ENCODE measurements around the gene TMEM191C. TPM values are rescaled to one million over a fixed set of nuclear protein-coding genes. Genes with fewer than 3 reads are reported as not detected.
"Not testable (repeated sequence)": the region's sequence is repeated elsewhere in the genome, so short reads cannot be mapped to it uniquely, and the experiment has no call there.

Gene TMEM191C
- total and polyA plus RNA-seq, 2 donors, result 0.80 to 0.85 TPM

- H3K4me1 ChIP-seq (ENCODE audit: insufficient read depth); H3K4me3 ChIP-seq (ENCODE audit: low read depth, low read length); H3K36me3 ChIP-seq (ENCODE audit: insufficient read depth); DNase-seq (ENCODE audit: extremely low spot score); H3K27ac ChIP-seq (ENCODE audit: low read depth): not testable (repeated sequence)
- WGBS, result 96% methylated on average over 9 of the region's 14 CpGs
Measured at GRCh38 chr22:21484039-21484438, 16.9 kb downstream of the TMEM191C start.

- WGBS, result 92% methylated on average over 7 of the region's 17 CpGs
- DNase-seq (ENCODE audit: extremely low spot score), result not testable (repeated sequence)
Measured at GRCh38 chr22:21487723-21488122, 20.5 kb downstream of the TMEM191C start.

GRCh38 chr22:21489149-21489680, 22.0 kb downstream of the TMEM191C start:
- 67% methylated on average over 2 of the region's 11 CpGs for WGBS
- H3K36me3 ChIP-seq (ENCODE audit: insufficient read depth); H3K4me1 ChIP-seq (ENCODE audit: insufficient read depth); H3K4me3 ChIP-seq (ENCODE audit: low read depth, low read length); DNase-seq (ENCODE audit: extremely low spot score); H3K27ac ChIP-seq (ENCODE audit: low read depth): not testable (repeated sequence)

More at GRCh38 chr22:21487723-21488122, 20.5 kb downstream of the TMEM191C start:
- H3K4me3 ChIP-seq (ENCODE audit: low read depth, low read length); H3K36me3 ChIP-seq (ENCODE audit: insufficient read depth); H3K27ac ChIP-seq (ENCODE audit: low read depth); H3K4me1 ChIP-seq (ENCODE audit: insufficient read depth): not testable (repeated sequence)

GRCh38 chr22:21490556-21490955, 23.4 kb downstream of the TMEM191C start:
- H3K36me3 ChIP-seq (ENCODE audit: insufficient read depth); DNase-seq (ENCODE audit: extremely low spot score); H3K27ac ChIP-seq (ENCODE audit: low read depth); H3K4me3 ChIP-seq (ENCODE audit: low read depth, low read length); H3K4me1 ChIP-seq (ENCODE audit: insufficient read depth): not testable (repeated sequence)
- WGBS, result 97% methylated on average over 4 of the region's 6 CpGs

GRCh38 chr22:21492271-21492670, 25.1 kb downstream of the TMEM191C start:
- not testable (repeated sequence) for H3K36me3 ChIP-seq (ENCODE audit: insufficient read depth)

GRCh38 chr22:21493789-21494782, 26.9 kb downstream of the TMEM191C start:
- WGBS, result no CpG with 5 or more reads among the region's 23 CpGs

More at GRCh38 chr22:21492271-21492670, 25.1 kb downstream of the TMEM191C start:
- not testable (repeated sequence) for DNase-seq (ENCODE audit: extremely low spot score); H3K4me3 ChIP-seq (ENCODE audit: low read depth, low read length); H3K27ac ChIP-seq (ENCODE audit: low read depth); H3K4me1 ChIP-seq (ENCODE audit: insufficient read depth)
- WGBS, result no CpG with 5 or more reads among the region's 8 CpGs

GRCh38 chr22:21497984-21498383, 30.8 kb downstream of the TMEM191C start:
- not testable (repeated sequence) for H3K4me1 ChIP-seq (ENCODE audit: insufficient read depth); H3K4me3 ChIP-seq (ENCODE audit: low read depth, low read length); H3K36me3 ChIP-seq (ENCODE audit: insufficient read depth); DNase-seq (ENCODE audit: extremely low spot score); H3K27ac ChIP-seq (ENCODE audit: low read depth)
- no CpG with 5 or more reads among the region's 4 CpGs for WGBS

More at GRCh38 chr22:21493789-21494782, 26.9 kb downstream of the TMEM191C start:
- DNase-seq (ENCODE audit: extremely low spot score); H3K36me3 ChIP-seq (ENCODE audit: insufficient read depth); H3K27ac ChIP-seq (ENCODE audit: low read depth); H3K4me3 ChIP-seq (ENCODE audit: low read depth, low read length); H3K4me1 ChIP-seq (ENCODE audit: insufficient read depth): not testable (repeated sequence)

- H3K4me1 ChIP-seq (ENCODE audit: insufficient read depth); DNase-seq (ENCODE audit: extremely low spot score); H3K27ac ChIP-seq (ENCODE audit: low read depth); H3K4me3 ChIP-seq (ENCODE audit: low read depth, low read length); H3K36me3 ChIP-seq (ENCODE audit: insufficient read depth): not testable (repeated sequence)
- no CpG with 5 or more reads among the region's 7 CpGs for WGBS
Measured at GRCh38 chr22:21498489-21498888, 31.3 kb downstream of the TMEM191C start.

- not testable (repeated sequence) for H3K27ac ChIP-seq (ENCODE audit: low read depth); DNase-seq (ENCODE audit: extremely low spot score); H3K36me3 ChIP-seq (ENCODE audit: insufficient read depth); H3K4me3 ChIP-seq (ENCODE audit: low read depth, low read length); H3K4me1 ChIP-seq (ENCODE audit: insufficient read depth)
- WGBS, result no CpG with 5 or more reads among the region's 16 CpGs
Measured at GRCh38 chr22:21499623-21500506, 32.7 kb downstream of the TMEM191C start.

GRCh38 chr22:21510397-21510796, 43.2 kb downstream of the TMEM191C start:
- H3K36me3 ChIP-seq (ENCODE audit: insufficient read depth); DNase-seq (ENCODE audit: extremely low spot score); H3K4me1 ChIP-seq (ENCODE audit: insufficient read depth); H3K27ac ChIP-seq (ENCODE audit: low read depth); H3K4me3 ChIP-seq (ENCODE audit: low read depth, low read length): not testable (repeated sequence)
- WGBS, result no CpG with 5 or more reads among the region's 9 CpGs

- WGBS, result 83% methylated on average over 3 of the region's 11 CpGs
- H3K27ac ChIP-seq (ENCODE audit: low read depth), result not testable (repeated sequence)
Measured at GRCh38 chr22:21512022-21512421, 44.8 kb downstream of the TMEM191C start.

GRCh38 chr22:21514117-21514516, 46.9 kb downstream of the TMEM191C start:
- H3K27ac ChIP-seq (ENCODE audit: low read depth); H3K4me3 ChIP-seq (ENCODE audit: low read depth, low read length); H3K4me1 ChIP-seq (ENCODE audit: insufficient read depth); H3K36me3 ChIP-seq (ENCODE audit: insufficient read depth); DNase-seq (ENCODE audit: extremely low spot score): not testable (repeated sequence)
- 58% methylated on average over 1 of the region's 12 CpGs for WGBS

More at GRCh38 chr22:21512022-21512421, 44.8 kb downstream of the TMEM191C start:
- H3K36me3 ChIP-seq (ENCODE audit: insufficient read depth); H3K4me1 ChIP-seq (ENCODE audit: insufficient read depth); H3K4me3 ChIP-seq (ENCODE audit: low read depth, low read length); DNase-seq (ENCODE audit: extremely low spot score): not testable (repeated sequence)

- not testable (repeated sequence) for H3K36me3 ChIP-seq (ENCODE audit: insufficient read depth); H3K4me3 ChIP-seq (ENCODE audit: low read depth, low read length); H3K4me1 ChIP-seq (ENCODE audit: insufficient read depth); DNase-seq (ENCODE audit: extremely low spot score); H3K27ac ChIP-seq (ENCODE audit: low read depth)
- WGBS, result no CpG with 5 or more reads among the region's 9 CpGs
Measured at GRCh38 chr22:21515234-21515633, 48.0 kb downstream of the TMEM191C start.
